ENCODE measurements around the gene PALM2AKAP2.

GRCh38 chr9:109759589-109759988, 20.4 kb upstream of the PALM2AKAP2 start:
- TF ChIP-seq CTCF (IDR thresholded peaks at IDR 0.05; ENCODE audit: low read depth, low read length), result no peak
- no peak for TF ChIP-seq EZH2phosphoT487 (IDR thresholded peaks at IDR 0.05; ENCODE audit: low read depth)
